ENCODE measurements around the gene ANKRD55.
"Not testable (repeated sequence)": the region's sequence is repeated elsewhere in the genome, so short reads cannot be mapped to it uniquely, and the experiment has no call there.

Gene ANKRD55

DNA sequence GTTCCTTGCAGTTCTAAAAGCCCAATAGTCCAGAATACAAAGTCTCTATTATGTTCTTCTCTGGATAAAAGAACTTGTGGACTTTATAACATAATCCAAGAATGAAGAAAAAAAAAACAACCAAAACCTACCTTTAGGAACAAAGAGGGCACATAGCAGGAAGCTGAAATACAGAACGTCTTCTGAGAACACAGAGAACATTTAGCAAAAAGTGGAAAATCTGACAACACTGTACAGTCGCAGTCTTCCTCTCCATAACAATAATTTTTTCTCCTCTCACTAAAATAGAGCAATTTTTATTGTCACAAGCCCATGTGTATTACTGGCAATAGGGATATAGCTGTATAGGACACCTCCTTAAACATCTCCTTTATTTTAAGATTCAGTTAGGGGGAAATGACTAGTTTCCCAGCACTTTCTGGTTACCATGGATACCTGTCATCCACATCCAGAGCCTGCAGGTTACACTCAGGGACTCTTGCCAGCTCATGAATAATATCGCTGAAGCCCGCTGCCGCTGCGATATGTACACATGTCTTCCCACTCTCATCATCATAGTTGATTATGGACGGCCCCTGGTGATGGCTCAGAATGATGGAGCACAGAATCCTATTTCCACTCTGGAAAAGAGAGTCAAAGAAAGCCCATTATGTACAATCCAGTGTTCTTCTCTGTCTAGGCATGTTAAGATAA, 106.5 kb downstream of the ANKRD55 start:
- no peak for DNase-seq (ENCODE audit: low read depth)
- TF ChIP-seq, protein P1, sequence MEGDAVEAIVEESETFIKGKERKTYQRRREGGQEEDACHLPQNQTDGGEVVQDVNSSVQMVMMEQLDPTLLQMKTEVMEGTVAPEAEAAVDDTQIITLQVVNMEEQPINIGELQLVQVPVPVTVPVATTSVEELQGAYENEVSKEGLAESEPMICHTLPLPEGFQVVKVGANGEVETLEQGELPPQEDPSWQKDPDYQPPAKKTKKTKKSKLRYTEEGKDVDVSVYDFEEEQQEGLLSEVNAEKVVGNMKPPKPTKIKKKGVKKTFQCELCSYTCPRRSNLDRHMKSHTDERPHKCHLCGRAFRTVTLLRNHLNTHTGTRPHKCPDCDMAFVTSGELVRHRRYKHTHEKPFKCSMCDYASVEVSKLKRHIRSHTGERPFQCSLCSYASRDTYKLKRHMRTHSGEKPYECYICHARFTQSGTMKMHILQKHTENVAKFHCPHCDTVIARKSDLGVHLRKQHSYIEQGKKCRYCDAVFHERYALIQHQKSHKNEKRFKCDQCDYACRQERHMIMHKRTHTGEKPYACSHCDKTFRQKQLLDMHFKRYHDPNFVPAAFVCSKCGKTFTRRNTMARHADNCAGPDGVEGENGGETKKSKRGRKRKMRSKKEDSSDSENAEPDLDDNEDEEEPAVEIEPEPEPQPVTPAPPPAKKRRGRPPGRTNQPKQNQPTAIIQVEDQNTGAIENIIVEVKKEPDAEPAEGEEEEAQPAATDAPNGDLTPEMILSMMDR (conservative IDR thresholded peaks at IDR 0.05; ENCODE audit: low read depth, low read length), result no peak
- H3K4me3 ChIP-seq (ENCODE audit: low read length), result no peak overlapping the region

DNA sequence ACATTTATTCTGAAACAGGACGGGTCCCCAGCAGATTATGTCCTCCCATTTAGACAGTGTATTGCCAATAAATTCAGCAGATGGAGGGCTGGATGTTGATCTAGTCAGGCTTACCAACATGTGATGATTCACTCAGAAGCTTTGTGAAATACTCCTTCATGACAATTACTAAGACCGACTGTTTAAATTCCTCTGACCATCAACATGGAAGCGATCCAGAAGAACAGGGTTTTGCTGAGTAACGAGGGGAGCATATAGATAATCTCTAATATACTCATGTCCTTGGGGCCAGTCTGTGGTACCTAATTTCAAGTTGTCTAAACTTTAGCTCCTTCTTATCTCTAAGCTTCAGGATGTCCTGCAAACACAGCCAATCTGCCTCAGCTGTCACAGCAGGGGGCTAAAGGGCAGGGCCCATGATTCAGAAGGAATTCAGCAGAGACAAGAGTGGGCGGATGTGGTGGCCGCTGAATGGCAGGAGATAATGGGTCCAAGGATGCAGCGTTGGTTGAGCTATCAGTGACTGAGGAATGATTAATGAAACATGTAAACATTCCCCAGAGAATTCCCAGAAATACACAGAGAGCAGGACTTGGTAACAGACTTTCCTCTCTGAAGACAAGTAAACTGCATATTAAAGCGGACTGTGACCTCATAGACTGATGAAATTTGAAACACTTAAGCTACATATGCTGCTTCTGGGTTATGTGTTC, 109.4 kb downstream of the ANKRD55 start:
- peak; percentile 24 for DNase-seq (ENCODE audit: low read depth)
- H3K4me3 ChIP-seq (ENCODE audit: low read length), result no peak overlapping the region
- TF ChIP-seq, protein P1 (conservative IDR thresholded peaks at IDR 0.05; ENCODE audit: low read depth, low read length), result no peak

DNA sequence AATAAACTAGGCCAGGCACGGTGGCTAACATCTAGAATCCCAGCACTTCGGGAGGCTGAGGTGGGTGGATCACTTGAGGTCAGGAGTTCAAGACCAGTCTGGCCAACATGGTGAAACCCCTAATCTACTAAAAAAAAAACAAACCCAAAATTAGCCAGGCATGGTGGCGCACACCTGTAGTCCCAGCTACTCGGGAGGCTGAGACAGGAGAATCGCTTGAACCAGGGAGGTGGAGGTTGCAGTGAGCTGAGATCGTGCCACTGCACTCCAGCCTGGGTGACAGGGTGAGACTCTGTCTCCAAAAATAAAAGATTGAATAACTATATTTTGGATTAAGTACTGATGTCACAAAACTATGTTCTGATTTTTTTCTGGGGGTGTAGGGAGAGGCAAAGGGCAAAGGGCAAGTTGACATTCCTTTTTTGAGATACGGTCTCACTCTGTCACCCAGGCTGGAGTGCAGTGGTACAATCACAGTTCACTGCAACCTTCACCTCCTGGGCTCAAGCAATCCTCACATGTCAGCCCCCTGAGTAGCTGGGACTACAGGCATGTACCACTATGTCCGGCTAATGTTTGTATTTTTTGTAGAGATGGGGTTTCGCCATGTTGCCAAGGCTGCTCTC, 110.7 kb downstream of the ANKRD55 start:
- H3K4me3 ChIP-seq (ENCODE audit: low read length); DNase-seq (ENCODE audit: low read depth): not testable (repeated sequence)

GRCh38 chr5:56119050-56119449, 114.1 kb downstream of the ANKRD55 start:
- TF ChIP-seq, protein P1 (conservative IDR thresholded peaks at IDR 0.05; ENCODE audit: low read depth, low read length), result no peak
- no peak overlapping the region for H3K4me3 ChIP-seq (ENCODE audit: low read length)
- no peak for DNase-seq (ENCODE audit: low read depth)

GRCh38 chr5:56116599-56117141, 116.5 kb downstream of the ANKRD55 start:
- DNase-seq (ENCODE audit: low read depth), result no peak
- TF ChIP-seq, protein P1 (conservative IDR thresholded peaks at IDR 0.05; ENCODE audit: low read depth, low read length), result no peak
- H3K4me3 ChIP-seq (ENCODE audit: low read length), result no peak overlapping the region

- H3K4me3 ChIP-seq (ENCODE audit: low read length), result no peak overlapping the region
- no peak for DNase-seq (ENCODE audit: low read depth)
- TF ChIP-seq, protein P1 (conservative IDR thresholded peaks at IDR 0.05; ENCODE audit: low read depth, low read length), result no peak
Observed at GRCh38 chr5:56115589-56115988, 117.5 kb downstream of the ANKRD55 start.

DNA sequence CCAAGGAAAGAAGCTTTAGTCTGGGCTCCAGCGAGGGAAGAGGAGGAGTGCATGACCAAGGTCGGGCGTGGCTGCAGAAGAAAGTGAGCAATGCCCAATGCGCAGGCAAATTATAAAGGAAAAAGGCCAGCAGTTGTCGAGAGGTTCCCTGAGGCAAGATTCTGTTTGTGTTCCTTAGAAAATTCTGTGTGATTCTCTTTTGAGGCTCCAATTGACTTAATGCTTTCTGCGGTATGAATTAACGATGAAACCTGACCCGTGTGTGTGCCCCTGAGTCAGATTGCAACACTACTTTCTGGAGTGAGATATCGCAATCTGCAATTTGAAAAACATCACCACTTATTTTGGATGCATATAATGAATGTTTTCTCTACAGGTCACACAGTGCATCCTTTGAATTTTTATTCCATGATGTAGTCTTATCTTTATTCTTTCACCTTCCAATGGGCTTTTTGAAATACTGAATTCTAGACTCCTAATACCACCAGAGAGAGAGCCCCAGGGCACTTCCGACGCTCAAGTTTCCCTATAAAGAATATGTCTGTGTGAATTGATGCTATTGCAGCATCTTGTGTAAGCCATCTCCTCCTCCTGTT, 120.5 kb downstream of the ANKRD55 start:
- H3K4me3 ChIP-seq (ENCODE audit: low read length), result no peak overlapping the region
- DNase-seq (ENCODE audit: low read depth), result no peak
- TF ChIP-seq, protein P1 (conservative IDR thresholded peaks at IDR 0.05; ENCODE audit: low read depth, low read length), result no peak
